Fibroblast of lung (primary cell): ENCODE data around the gene ENKD1.

Experiments
- EZH2 ChIP-seq: IDR thresholded peaks from 2 replicates; pipeline ENCODE4 v1.5.1; 2012; ENCODE audit warnings: low read length, control low read depth, mild to moderate bottlenecking; ENCODE audit errors: missing control alignments
- TF ChIP-seq, protein P1 (sequence below), 2 donors: IDR thresholded peaks in 1 of 2; conservative IDR thresholded peaks in 1 of 2; 1 replicate in 1 of 2; 2 replicates in 1 of 2; pipeline ENCODE4 v1.5.1; 2011 to 2012; ENCODE audit warnings: low read length in 2 of 2, control low read depth in 1 of 2, inconsistent platforms in 1 of 2, low read depth in 1 of 2, mild to moderate bottlenecking in 1 of 2

DNA sequence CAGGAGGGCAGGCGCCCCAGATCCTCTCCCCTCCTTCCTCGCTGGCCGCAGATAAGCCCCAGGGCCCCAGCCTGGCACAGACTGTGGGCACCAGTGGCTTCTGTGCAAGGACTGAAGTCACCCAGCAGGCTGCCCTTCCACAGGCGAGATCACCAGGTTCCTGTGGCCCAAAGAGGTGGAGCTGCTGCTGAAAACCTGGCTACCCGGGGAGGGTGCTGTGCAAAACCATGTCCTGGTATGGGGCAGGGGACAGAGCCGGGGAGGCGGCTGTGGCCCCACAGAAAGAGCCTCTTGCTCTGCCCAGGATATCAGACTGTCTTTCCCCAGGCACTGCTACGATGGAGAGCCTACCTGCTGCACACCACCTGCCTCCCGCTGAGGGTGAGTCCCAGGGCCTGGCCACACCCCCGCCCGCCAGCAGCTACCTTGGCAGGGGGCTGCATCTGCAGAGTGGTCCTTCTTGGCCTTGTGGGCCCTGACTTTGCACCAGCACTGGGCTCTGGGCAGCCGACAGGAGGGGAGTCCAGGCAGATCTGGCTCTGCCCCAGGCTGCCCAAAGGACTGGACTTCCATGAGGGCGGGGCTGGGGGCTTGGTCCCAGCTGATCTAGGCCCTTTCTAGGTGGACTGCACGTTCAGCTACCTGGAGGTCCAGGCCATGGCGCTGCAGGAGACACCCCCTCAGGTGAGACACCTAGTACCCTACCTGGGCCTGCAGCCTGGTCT is 21.0 kb downstream of the ENKD1 start:
- TF ChIP-seq, protein P1, sequence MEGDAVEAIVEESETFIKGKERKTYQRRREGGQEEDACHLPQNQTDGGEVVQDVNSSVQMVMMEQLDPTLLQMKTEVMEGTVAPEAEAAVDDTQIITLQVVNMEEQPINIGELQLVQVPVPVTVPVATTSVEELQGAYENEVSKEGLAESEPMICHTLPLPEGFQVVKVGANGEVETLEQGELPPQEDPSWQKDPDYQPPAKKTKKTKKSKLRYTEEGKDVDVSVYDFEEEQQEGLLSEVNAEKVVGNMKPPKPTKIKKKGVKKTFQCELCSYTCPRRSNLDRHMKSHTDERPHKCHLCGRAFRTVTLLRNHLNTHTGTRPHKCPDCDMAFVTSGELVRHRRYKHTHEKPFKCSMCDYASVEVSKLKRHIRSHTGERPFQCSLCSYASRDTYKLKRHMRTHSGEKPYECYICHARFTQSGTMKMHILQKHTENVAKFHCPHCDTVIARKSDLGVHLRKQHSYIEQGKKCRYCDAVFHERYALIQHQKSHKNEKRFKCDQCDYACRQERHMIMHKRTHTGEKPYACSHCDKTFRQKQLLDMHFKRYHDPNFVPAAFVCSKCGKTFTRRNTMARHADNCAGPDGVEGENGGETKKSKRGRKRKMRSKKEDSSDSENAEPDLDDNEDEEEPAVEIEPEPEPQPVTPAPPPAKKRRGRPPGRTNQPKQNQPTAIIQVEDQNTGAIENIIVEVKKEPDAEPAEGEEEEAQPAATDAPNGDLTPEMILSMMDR (conservative IDR thresholded peaks at IDR 0.05 in 1 of 2, IDR thresholded peaks at IDR 0.05 in 1 of 2; ENCODE audit: low read depth in 1 of 2, low read length in 2 of 2) = no peak
- TF ChIP-seq EZH2 = no peak
